Esophagus squamous epithelium (tissue), 5 donors: ENCODE data around the gene CLRN3. TPM values are rescaled to one million over a fixed set of nuclear protein-coding genes. Genes with fewer than 3 reads are reported as not detected.

Experiments used
- DNase-seq: peaks from one replicate; lab custom pipeline; 2025; lab: John Stamatoyannopoulos, UW
- H3K27ac ChIP-seq, 4 donors: fragments of 200-600 bp; sonication (generic); one replicate each; pipeline ENCODE4 v1.5.1; 2016 to 2019; ENCODE audit warnings: mild to moderate bottlenecking in 1 of 4
- H3K27me3 ChIP-seq, 4 donors: fragments of 200-600 bp; sonication (generic); 1 replicate in 3 of 4; 2 replicates in 1 of 4; pipeline versions ENCODE4 v1.5.1 to v1.6.0; 2017 to 2021; ENCODE audit warnings: antibody characterized with exemption in 1 of 4
- H3K36me3 ChIP-seq, 3 donors: fragments of 200-600 bp; sonication (generic); one replicate each; pipeline ENCODE4 v1.5.1; 2016 to 2019
- H3K4me1 ChIP-seq, 3 donors: fragments of 200-600 bp; sonication (generic); one replicate each; pipeline ENCODE4 v1.5.1; 2017 to 2019
- H3K4me3 ChIP-seq, 4 donors: fragments of 200-600 bp; sonication (generic); 1 replicate in 3 of 4; 2 replicates in 1 of 4; pipeline ENCODE4 v1.5.1; 2016 to 2019; ENCODE audit warnings: mild to moderate bottlenecking in 2 of 4, moderate library complexity in 1 of 4
- H3K9me3 ChIP-seq, 3 donors: fragments of 200-600 bp; sonication (generic); one replicate each; pipeline ENCODE4 v1.5.1; 2016 to 2019
- POLR2A ChIP-seq, 4 donors: fragments of 450-650 bp; IDR thresholded peaks; one replicate each; pipeline ENCODE4 v1.6.1; 2017; ENCODE audit warnings: antibody characterized with exemption in 4 of 4, mild to moderate bottlenecking in 4 of 4, moderate library complexity in 3 of 4
- WGBS, 2 donors: methylation state at CpG; one replicate each; pipeline ENCODE4 v1.1.5; 2018; 5-methylcytosine and 5-hydroxymethylcytosine counted together
- intact Hi-C: fragments of 100-400 bp; cut with DNase I; formaldehyde crosslinking; loops from one replicate; pipeline ENCODE4 v1.15.0; 2022
- total RNA-seq, 4 donors: library from RNA; depleted of rRNA; stranded (reverse); fragments of >200 nt; gene quantifications; one replicate each; pipeline ENCODE4 v1.1.0, GENCODE V29; 2016
- TF ChIP-seq, protein P1 (sequence below), 6 experiments: fragments of 450-650 bp in 4 of 6; fragments of 200-600 bp in 2 of 6; sonication (generic) in 2 of 6; IDR thresholded peaks; one replicate each; pipeline ENCODE4 v1.5.1; 2016 to 2019; ENCODE audit warnings: antibody characterized with exemption in 6 of 6, mild to moderate bottlenecking in 4 of 6, moderate library complexity in 4 of 6
- donor health status: DM: yes; HTN: yes; CAD: no.

The CLRN3 gene
- total RNA-seq, 4 donors from 2014 or later, result not detected

DNA sequence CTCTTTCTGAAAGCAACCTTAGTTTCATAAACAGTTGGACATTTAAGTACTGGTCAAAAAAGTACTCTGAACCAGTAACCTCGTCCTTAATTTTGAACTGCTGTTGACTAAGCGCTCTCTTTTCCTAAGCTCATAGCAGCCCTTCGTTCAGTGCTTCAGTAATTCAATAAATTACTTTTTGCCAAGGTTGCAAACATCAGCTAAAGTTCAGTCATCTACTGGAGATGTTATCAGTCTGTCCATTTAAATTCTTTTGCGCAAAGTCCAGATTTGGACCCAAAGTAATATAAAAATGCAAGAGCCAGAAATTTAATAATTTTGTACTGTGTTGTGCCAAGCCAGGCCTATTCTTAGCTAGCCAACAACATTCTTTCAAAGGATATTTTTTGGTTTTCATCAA lies 22.6 kb upstream of the CLRN3 start:
- 81 to 83% methylated on average over 4 of the region's 4 CpGs for WGBS, 2 donors

DNA sequence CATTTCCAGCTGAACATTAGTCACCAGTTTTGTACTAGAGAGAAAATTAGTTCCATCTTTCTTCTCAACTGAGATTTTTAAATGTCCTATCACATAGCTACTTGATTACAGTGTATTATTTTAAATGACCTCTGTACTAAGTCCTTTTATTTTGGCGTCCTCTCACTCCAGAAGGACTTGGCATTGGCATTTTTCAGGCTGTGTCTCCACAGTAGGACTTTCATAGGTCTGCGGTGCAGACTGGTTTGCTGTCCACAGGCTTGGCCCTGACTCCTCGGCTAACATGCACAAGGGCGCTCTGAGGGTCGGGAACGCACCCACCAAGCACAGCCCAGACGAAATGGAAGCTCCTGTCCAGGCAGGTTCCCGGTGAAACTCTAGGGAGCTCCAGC lies 20.6 kb upstream of the CLRN3 start:
- peaks cover 0 to 16% (median 0%) of the 10 kb centered on the region in 4 donors for H3K27me3 ChIP-seq
- no peak overlapping the region for H3K27ac ChIP-seq
- H3K36me3 ChIP-seq, result no peaks in the 10 kb centered on the region
- H3K4me1 ChIP-seq, result peaks cover 0 to 11% (median 4%) of the 10 kb centered on the region in 3 donors
- no peaks in the 10 kb centered on the region for H3K9me3 ChIP-seq
- intact Hi-C loops, result no loop called here
- WGBS, 2 donors, result 73 to 84% methylated on average over 5 of the region's 8 CpGs
- TF ChIP-seq POLR2A (IDR thresholded peaks at IDR 0.05), result no peak
- TF ChIP-seq, protein P1, sequence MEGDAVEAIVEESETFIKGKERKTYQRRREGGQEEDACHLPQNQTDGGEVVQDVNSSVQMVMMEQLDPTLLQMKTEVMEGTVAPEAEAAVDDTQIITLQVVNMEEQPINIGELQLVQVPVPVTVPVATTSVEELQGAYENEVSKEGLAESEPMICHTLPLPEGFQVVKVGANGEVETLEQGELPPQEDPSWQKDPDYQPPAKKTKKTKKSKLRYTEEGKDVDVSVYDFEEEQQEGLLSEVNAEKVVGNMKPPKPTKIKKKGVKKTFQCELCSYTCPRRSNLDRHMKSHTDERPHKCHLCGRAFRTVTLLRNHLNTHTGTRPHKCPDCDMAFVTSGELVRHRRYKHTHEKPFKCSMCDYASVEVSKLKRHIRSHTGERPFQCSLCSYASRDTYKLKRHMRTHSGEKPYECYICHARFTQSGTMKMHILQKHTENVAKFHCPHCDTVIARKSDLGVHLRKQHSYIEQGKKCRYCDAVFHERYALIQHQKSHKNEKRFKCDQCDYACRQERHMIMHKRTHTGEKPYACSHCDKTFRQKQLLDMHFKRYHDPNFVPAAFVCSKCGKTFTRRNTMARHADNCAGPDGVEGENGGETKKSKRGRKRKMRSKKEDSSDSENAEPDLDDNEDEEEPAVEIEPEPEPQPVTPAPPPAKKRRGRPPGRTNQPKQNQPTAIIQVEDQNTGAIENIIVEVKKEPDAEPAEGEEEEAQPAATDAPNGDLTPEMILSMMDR (IDR thresholded peaks at IDR 0.05), result no peak
- DNase-seq, result no peak
- H3K4me3 ChIP-seq, result no peak overlapping the region

More for the DNA sequence above, 22.6 kb upstream of the CLRN3 start:
- H3K27ac ChIP-seq, result no peak overlapping the region
- peaks cover 0 to 12% (median 6%) of the 10 kb centered on the region in 3 donors for H3K4me1 ChIP-seq
- no peak for DNase-seq
- H3K4me3 ChIP-seq, result no peak overlapping the region
- H3K9me3 ChIP-seq, result no peaks in the 10 kb centered on the region
- no peaks in the 10 kb centered on the region for H3K36me3 ChIP-seq
- intact Hi-C loops, result no loop called here
- no peaks in the 10 kb centered on the region for H3K27me3 ChIP-seq
- no peak for TF ChIP-seq POLR2A (IDR thresholded peaks at IDR 0.05)
- TF ChIP-seq, protein P1 (IDR thresholded peaks at IDR 0.05), result no peak

DNA sequence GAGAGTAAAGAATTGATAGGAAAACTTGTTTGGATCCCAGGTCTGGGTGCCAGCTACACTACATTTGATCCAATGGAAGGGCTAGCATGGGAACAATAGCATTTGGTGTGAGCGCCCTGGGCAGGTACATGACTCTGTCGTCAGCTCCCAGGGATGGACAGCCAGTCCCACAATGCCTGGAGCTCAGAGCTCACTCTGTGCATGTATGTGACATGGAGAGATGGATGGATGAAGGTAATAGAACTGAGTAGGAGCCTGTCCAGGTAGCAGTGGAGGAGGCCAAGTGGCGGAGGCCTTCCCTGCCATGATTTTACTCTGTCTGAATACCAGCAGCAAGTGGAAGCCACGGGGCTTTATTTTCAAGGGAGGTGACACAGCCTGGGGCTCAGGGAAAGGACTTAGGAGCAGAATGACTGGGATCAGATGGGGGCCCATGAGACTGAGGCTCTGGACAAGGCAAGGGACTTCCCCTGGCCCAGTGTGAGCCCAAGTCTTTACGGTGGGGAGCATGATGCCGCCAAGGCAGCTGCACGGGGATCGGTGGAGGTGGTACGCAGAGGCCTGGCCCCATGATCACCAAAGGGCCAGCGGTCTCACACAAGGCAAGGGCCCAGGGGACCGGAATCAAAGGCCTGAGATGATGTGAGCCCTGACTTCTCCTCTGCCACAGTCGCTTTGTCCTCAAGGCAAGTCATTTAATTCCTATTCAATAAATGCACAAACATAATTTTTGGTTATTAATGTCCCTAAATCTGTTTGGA lies 20.0 kb upstream of the CLRN3 start:
- peaks cover 0 to 22% (median 0%) of the 10 kb centered on the region in 4 donors for H3K27me3 ChIP-seq
- intact Hi-C loops, result no loop called here
- peaks cover 1 to 16% (median 7%) of the 10 kb centered on the region in 3 donors for H3K4me1 ChIP-seq
- H3K4me3 ChIP-seq, result no peak overlapping the region
- WGBS, 2 donors, result 78 to 88% methylated on average over 8 of the region's 12 CpGs
- DNase-seq, result no peak
- peak overlapping the region in 1 of 4 donors; percentile 30 for H3K27ac ChIP-seq
- no peak for TF ChIP-seq POLR2A (IDR thresholded peaks at IDR 0.05)
- TF ChIP-seq, protein P1 (IDR thresholded peaks at IDR 0.05), result no peak
- H3K36me3 ChIP-seq, result no peaks in the 10 kb centered on the region
- H3K9me3 ChIP-seq, result no peaks in the 10 kb centered on the region

DNA sequence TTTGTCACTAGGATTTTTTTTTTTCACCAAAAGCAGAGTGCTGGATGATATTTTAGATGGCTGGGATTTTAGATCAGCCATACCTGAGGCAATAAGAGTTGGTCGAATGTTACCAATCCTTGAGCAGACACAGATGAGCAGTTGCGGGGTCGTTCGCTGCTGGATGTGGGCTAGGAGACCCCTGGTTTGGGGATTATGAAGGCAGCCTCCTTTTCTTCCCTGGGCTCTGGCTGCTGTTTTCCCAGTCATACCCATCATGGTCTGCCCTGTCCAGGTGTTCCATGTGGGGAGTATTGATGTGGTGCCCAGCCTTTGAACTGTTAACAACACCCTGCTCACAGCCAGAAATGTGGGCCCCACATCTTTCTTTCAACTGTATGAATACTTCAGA lies 19.1 kb upstream of the CLRN3 start:
- H3K9me3 ChIP-seq, result no peaks in the 10 kb centered on the region
- H3K4me1 ChIP-seq, result peaks cover 7 to 26% (median 10%) of the 10 kb centered on the region in 3 donors
- no peak overlapping the region for H3K4me3 ChIP-seq
- TF ChIP-seq, protein P1 (IDR thresholded peaks at IDR 0.05), result no peak
- no peaks in the 10 kb centered on the region for H3K36me3 ChIP-seq
- no peak overlapping the region for H3K27ac ChIP-seq
- no peak for DNase-seq
- intact Hi-C loops, result no loop called here
- peaks cover 0 to 31% (median 2%) of the 10 kb centered on the region in 4 donors for H3K27me3 ChIP-seq
- WGBS, 2 donors, result 54 to 90% methylated on average over 4 of the region's 4 CpGs

DNA sequence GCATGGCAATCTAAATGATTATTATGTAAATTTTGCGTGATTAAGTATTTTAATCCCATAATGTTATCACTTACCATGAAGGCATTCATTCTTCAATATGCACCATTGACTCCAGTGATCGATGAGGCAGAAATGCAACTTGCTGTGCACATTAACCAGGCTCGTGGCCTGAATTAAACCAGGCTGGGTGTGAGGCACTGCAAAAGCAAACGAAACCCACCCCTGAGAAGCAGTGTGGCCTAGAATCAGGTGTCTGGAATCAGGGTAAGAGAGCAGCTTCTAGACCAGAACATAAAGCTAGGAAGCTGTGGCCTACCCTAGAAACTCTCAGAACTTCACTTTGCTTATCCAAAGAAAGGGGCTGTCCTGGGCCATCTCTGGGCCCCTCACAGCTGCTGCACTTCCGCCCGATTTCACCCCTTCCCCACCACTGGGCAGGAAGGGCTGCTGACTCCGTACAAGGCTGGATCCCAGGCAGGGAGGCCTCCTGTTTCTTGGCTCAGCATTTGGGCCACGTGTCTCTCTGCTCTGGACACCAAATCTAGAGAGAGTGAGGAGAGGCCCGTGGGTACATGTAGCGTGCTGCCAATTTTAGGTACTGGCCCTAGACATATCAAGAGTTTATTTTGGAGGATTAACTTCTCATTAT lies 18.6 kb upstream of the CLRN3 start:
- intact Hi-C loops, result no loop called here
- WGBS, 2 donors, result 64% methylated on average over 8 to 9 of the region's 10 CpGs

More for the DNA sequence above, 18.6 kb upstream of the CLRN3 start:
- Histone ChIP-seq H3K27me3 (peaks cover 0 to 36% (median 2%) of the 10 kb centered on the region in 4 donors), H3K4me1 (peaks cover 7 to 31% (median 14%) of the 10 kb centered on the region in 3 donors), H3K9me3 (no peaks in the 10 kb centered on the region), H3K27ac (no peak overlapping the region), H3K4me3 (no peak overlapping the region), H3K36me3 (no peaks in the 10 kb centered on the region)
- TF ChIP-seq, protein P1 (IDR thresholded peaks at IDR 0.05), result no peak
- no peak for TF ChIP-seq POLR2A (IDR thresholded peaks at IDR 0.05)
- no peak for DNase-seq
